Activated CD4-positive, alpha-beta T cell treated with anti-CD3 and anti-CD28 coated beads for 36 hours (primary cell): ENCODE measurements around the gene GPATCH4. TPM values are rescaled to one million over a fixed set of nuclear protein-coding genes. Genes with fewer than 3 reads are reported as not detected.

Experiments
- ATAC-seq: fragments of 200-7000 bp; cut with Tn5 transposase; one replicate; pipeline ENCODE4 v1.10.0; 2021; ENCODE audit warnings: mild to moderate bottlenecking, moderate library complexity
- CTCF ChIA-PET: fragments of 350-600 bp; sonication (Branson Sonifier 250); formaldehyde crosslinking; loops from one replicate; lab custom pipeline; 2021; ENCODE audit warnings: antibody characterized with exemption; lab: Charles Lee
- POLR2A ChIA-PET: fragments of 350-600 bp; sonication (Branson Sonifier 250); formaldehyde crosslinking; loops from one replicate; lab custom pipeline; 2021; ENCODE audit warnings: antibody characterized with exemption, inconsistent platforms; lab: Charles Lee
- DNase-seq: peaks from one replicate; pipeline ENCODE4 v3.0.0-alpha.2; 2020
- H3K27ac Mint-ChIP-seq: one replicate; pipeline ENCODE4 v1.8.0; 2021; ENCODE audit warnings: mixed read lengths
- H3K27me3 Mint-ChIP-seq: one replicate; pipeline ENCODE4 v1.8.0; 2021; ENCODE audit warnings: mixed read lengths
- H3K36me3 Mint-ChIP-seq: one replicate; pipeline ENCODE4 v1.8.0; 2021; ENCODE audit warnings: low read depth, mixed read lengths
- H3K4me1 Mint-ChIP-seq: one replicate; pipeline ENCODE4 v1.8.0; 2021; ENCODE audit warnings: mixed read lengths
- H3K4me3 Mint-ChIP-seq: one replicate; pipeline ENCODE4 v1.8.0; 2021; ENCODE audit warnings: mild to moderate bottlenecking, moderate library complexity, mixed read lengths
- H3K9me3 Mint-ChIP-seq: one replicate; pipeline ENCODE4 v1.8.0; 2021; ENCODE audit warnings: low read depth, mixed read lengths
- intact Hi-C, 2 experiments: fragments of 100-400 bp; cut with DNase I in 1 of 2; cut with micrococcal nuclease in 1 of 2; formaldehyde crosslinking; loops; one replicate each; pipeline versions ENCODE4 v1.14.2 to v1.15.1; 2022 to 2024; cut with DNase I, micrococcal nuclease
- total RNA-seq, 2 experiments: library from RNA; stranded (reverse); gene quantifications; one replicate each; pipeline ENCODE4 v1.2.3, GENCODE V29; 2021

GPATCH4 gene
- total RNA-seq, 2 experiments from 2014 or later: 38.5 to 48.7 TPM

DNA sequence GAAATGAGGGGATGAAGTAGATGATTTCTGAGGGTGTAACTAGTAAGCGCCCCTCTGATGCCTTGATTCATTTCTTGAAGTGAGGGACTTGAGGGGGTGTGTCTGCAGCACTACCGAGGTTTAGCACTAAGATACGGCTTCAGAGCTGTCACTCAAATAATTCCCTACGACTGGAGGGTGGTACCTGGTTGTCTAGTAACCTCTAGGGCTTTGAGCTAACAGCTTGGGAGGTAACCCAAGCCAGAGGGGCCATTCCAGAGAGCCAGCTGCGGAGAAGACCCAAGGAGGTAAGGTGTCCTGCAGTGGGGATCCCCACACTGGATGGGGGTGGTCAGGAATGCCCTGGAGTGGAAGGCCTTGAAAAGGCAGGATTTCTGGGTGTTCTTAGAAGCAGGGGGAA is 21.8 kb downstream of the GPATCH4 start, which contains the start of gene TTC24:
TTC24 (plus strand) TSS at position 252 of the 400 bp plus-strand sequence. CDS start 1,642 bp downstream, outside the sequence.
- peaks cover 3% of the 10 kb centered on the region for H3K27me3 Mint-ChIP-seq
- no peak within 1 kb of the TSS for H3K4me3 Mint-ChIP-seq
- intact Hi-C loops: no loop called here
- H3K4me1 Mint-ChIP-seq: peaks cover 27% of the 10 kb centered on the region
- H3K9me3 Mint-ChIP-seq: no peaks in the 10 kb centered on the region
- DNase-seq (no peak), ATAC-seq (no peak)
- H3K36me3 Mint-ChIP-seq: peaks cover 1% of the 10 kb centered on the region
- POLR2A ChIA-PET: no interaction called here
- CTCF ChIA-PET: interaction anchor here (0.7 to 3.4 kb wide), 6 partner anchors 9 to 120 kb away, joined by 3 to 19 read pairs (median 3); no protein-coding TSS in a partner anchor
- no peak within 1 kb of the TSS for H3K27ac Mint-ChIP-seq

DNA sequence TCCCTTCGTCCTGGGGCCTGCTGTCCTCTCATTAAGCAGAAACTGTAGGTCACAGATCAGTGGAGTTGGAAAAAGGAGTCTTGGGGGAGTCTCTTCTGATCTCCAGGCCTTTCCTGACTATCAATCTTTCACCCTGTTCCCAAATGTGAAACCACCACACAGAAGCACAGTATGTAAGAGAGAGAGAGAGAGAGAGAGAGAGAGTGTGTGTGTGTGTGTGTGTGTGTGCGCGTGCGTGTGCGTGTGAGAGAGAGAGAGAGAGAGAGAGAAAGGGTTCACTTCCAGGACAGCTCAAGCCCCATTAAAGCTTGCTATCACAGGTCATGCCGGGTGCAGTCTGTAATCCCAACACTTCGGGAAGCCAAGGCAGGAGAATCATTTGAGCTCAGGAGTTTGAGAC is 23.2 kb downstream of the GPATCH4 start:
- Mint-ChIP-seq H3K36me3 (no peaks in the 10 kb centered on the region), H3K4me1 (peaks cover 17% of the 10 kb centered on the region), H3K27me3 (peaks cover 8% of the 10 kb centered on the region), H3K27ac (no peak overlapping the region), H3K9me3 (no peaks in the 10 kb centered on the region), H3K4me3 (no peak overlapping the region)
- ATAC-seq: no peak
- POLR2A ChIA-PET: no interaction called here
- intact Hi-C loops: no loop called here
- CTCF ChIA-PET: interaction anchor here (0.5 to 1.2 kb wide), 2 partner anchors 15 to 27 kb away, joined by 3 read pairs; no protein-coding TSS in a partner anchor
- DNase-seq: no peak

DNA sequence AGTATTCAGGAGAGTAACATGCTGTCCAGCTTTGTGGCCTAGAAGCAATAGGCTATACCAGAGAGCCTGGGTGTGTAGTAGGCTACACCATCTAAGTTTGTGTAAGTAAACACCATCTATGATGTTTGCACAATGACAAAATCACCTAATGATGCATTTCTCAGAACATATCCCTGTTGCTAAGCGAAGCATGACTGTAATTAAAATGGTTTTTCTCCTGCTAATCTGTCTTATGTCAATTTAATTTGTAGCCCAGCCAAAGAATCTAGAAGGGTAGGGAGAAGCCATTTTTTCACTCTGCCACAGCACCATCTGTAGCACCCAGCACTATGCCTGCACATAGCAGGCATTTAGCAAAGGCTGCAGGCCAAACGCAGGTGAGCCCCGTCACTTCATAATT is 23.7 kb downstream of the GPATCH4 start:
- ChIA-PET POLR2A (no interaction called here), CTCF (interaction anchor here (0.6 kb wide), 1 partner anchor 127 kb away, joined by 3 read pairs; no protein-coding TSS in a partner anchor)
- no peak overlapping the region for H3K27ac Mint-ChIP-seq
- H3K4me3 Mint-ChIP-seq: no peak overlapping the region
- DNase-seq: no peak
- H3K9me3 Mint-ChIP-seq: no peaks in the 10 kb centered on the region
- ATAC-seq: no peak
- H3K36me3 Mint-ChIP-seq: no peaks in the 10 kb centered on the region
- intact Hi-C loops: no loop called here
- H3K27me3 Mint-ChIP-seq: peaks cover 13% of the 10 kb centered on the region
- H3K4me1 Mint-ChIP-seq: peaks cover 17% of the 10 kb centered on the region

DNA sequence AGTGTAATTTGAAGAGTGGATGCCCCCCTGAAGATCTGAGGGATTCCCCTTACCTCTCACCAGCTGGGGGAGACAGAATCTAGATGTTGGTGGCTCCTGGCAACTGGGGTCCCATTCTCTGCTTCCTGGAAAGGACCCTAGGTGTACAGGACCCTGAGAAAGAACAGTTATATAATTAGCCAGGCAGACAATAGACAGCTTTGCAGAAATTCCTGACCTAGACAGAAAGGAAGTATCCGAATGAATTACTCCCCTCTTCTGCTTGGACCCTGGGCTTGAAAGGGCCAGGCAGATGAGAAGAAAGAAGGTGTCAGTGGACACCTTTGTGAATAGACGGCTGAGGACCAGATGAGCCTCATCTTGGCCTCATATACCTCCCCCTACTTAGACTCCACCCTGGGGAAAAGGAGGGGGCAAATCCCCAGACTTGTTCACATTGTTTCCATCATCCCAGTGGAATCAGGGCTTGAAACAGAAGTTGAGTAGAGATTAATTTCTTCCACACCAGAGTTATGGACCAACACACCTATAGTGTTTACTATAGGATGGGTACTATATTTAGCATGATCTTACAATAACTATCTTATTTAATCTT is 27.1 kb downstream of the GPATCH4 start:
- H3K36me3 Mint-ChIP-seq: peaks cover 3% of the 10 kb centered on the region
- H3K4me1 Mint-ChIP-seq: peaks cover 22% of the 10 kb centered on the region
- ChIA-PET CTCF (interaction anchor here (1.4 kb wide), 1 partner anchor 17 kb away, joined by 3 read pairs; no protein-coding TSS in a partner anchor), POLR2A (interaction anchor here (0.6 kb wide), 1 partner anchor 207 kb away, joined by 3 read pairs; no protein-coding TSS in a partner anchor)
- intact Hi-C loops: no loop called here
- H3K27ac Mint-ChIP-seq: no peak overlapping the region
- DNase-seq: no peak
- H3K9me3 Mint-ChIP-seq: no peaks in the 10 kb centered on the region
- no peak for ATAC-seq
- H3K4me3 Mint-ChIP-seq: no peak overlapping the region
- peaks cover 32% of the 10 kb centered on the region for H3K27me3 Mint-ChIP-seq

DNA sequence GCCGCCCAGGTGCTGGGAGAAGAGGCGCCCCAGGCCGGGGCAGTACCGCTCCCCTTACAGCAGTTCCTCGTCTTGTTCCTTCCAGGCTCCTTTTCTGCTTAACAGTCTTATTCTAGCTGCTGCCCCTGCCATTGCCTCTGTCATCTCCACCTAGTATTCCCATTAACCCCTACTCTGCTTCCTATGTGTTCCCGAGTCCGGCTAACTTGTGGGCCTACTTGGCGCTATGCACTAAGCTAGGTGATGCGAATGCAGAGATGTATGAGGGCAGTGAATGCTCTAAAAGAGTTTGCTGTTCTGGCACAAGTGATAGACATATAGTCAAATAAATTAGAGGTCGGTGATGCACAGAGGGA is 28.6 kb downstream of the GPATCH4 start:
- Mint-ChIP-seq H3K4me3 (peak overlapping the region; percentile 89), H3K4me1 (peaks cover 22% of the 10 kb centered on the region), H3K9me3 (no peaks in the 10 kb centered on the region), H3K36me3 (peaks cover 3% of the 10 kb centered on the region), H3K27ac (peak overlapping the region; percentile 73), H3K27me3 (peaks cover 32% of the 10 kb centered on the region)
- intact Hi-C loops: loop anchor here in 1 of 2 experiments (1.0 to 2.0 kb wide), 2 partner anchors 68 to 116 kb away; no protein-coding TSS in a partner anchor
- DNase-seq (no peak), ATAC-seq (no peak)
- ChIA-PET POLR2A (no interaction called here), CTCF (interaction anchor here (0.6 kb wide), 1 partner anchor 551 kb away, joined by 3 read pairs; no protein-coding TSS in a partner anchor)

DNA sequence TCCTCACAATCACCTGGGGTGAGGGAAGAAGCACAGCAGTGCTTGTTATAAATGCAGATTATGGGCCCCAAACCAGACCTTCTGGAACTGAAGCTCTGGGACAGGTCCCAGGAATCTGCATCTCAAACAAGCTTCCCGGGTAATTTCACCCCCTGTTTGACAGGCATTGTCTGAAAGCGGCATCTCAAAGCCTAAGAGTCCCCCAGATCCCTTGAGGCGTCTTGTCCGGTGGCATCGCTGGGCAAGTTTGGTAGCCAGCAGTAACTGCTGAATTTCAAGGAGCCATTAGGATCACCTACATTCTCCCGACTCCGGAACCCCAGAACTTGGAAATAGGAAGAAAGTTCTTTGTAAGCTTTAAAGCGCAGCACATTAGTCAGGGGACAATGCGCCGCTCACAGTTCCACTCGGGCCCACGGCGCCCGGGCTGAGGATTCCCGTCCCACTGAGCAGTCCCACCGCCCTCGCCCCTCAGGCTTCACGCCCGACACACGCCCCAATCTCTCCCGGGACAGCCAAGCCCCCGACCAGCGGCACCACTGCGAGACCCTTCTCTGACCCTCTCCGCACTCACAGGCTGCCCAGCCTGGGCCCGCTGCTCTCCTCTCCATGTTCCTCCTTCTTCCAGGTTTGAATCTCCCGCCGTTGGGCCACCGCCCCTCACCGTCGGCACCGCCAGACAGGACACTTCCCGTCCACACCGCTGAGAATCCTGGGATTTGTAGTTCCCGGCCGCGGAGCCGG is 29.2 kb downstream of the GPATCH4 start, which contains the start of gene IQGAP3:
IQGAP3 (minus strand) TSS at position 647 of the 744 bp plus-strand sequence; CDS start at position 611, 36 bp downstream.
- Mint-ChIP-seq H3K36me3 (peaks cover 3% of the 10 kb centered on the region), H3K4me3 (peak within 1 kb of the TSS; percentile 89), H3K4me1 (peaks cover 22% of the 10 kb centered on the region), H3K27me3 (peaks cover 32% of the 10 kb centered on the region), H3K27ac (peak within 1 kb of the TSS; percentile 73), H3K9me3 (no peaks in the 10 kb centered on the region)
- ChIA-PET CTCF (interaction anchor here (0.6 to 2.9 kb wide), 3 partner anchors 9 to 87 kb away, joined by 3 to 19 read pairs (median 8); no protein-coding TSS in a partner anchor), POLR2A (no interaction called here)
- DNase-seq: peak; percentile 87
- peak; percentile 96 for ATAC-seq
- intact Hi-C loops: loop anchor here in 1 of 2 experiments (1.0 to 2.0 kb wide), 2 partner anchors 67 to 116 kb away; no protein-coding TSS in a partner anchor

DNA sequence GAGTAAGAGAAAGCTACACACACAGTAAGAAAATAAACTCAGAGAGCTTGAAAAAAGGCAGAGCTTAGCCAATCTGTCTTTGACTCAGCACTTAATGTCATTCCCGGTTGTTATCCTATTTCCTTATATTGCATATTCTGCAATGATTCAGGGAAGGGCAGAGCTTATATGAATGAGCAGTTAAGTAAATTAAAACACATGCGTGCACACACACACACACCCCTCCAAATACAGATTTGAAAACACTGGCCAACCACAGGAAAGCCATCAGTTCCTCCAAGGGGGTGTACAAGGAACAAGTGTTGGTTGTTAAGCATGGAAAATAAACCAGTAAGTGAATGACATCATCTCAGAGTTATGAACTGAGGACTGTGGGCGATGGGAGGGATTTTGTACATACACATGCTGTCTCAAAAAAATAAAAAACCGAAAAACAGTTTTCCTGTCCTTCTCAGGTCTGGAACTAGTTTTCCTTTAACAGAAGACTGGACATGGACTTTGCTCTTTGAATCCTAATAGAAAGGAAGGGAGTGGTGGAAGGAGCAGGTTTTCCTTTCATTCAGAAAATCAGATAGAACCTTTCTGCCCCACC is 29.9 kb downstream of the GPATCH4 start:
- Mint-ChIP-seq H3K4me3 (peak overlapping the region; percentile 89), H3K27ac (no peak overlapping the region), H3K27me3 (peaks cover 32% of the 10 kb centered on the region), H3K4me1 (peaks cover 22% of the 10 kb centered on the region), H3K36me3 (peaks cover 3% of the 10 kb centered on the region), H3K9me3 (no peaks in the 10 kb centered on the region)
- DNase-seq (peak; percentile 22), ATAC-seq (peak; percentile 37)
- POLR2A ChIA-PET: interaction anchor here (0.7 kb wide), 1 partner anchor 410 kb away, joined by 4 read pairs; no protein-coding TSS in a partner anchor
- intact Hi-C loops: no loop called here
- CTCF ChIA-PET: interaction anchor here (0.5 to 2.9 kb wide), 6 partner anchors 10 to 136 kb away, joined by 3 to 19 read pairs (median 3); no protein-coding TSS in a partner anchor

DNA sequence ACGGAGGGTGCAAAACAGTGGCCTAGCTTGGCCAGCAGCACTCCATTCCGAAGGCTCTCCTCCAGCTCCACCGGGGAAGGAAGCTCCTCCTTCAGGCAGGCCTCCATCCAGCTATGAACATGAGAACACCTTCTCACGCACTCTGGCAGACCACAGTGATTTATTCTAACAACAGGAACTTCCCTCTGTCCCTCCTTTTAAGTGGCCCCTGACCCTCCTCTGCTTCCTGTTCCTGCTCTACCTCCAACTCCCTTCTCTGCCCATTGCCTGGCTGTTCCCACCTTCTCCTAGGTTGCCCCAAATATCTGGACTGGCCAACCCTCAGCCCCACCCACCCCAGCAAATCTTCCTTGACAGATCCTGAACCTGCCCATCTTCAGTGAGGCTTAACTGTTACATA is 34.8 kb downstream of the GPATCH4 start:
- no peak overlapping the region for H3K4me3 Mint-ChIP-seq
- H3K27me3 Mint-ChIP-seq: peaks cover 10% of the 10 kb centered on the region
- no peaks in the 10 kb centered on the region for H3K9me3 Mint-ChIP-seq
- H3K36me3 Mint-ChIP-seq: no peaks in the 10 kb centered on the region
- ATAC-seq (no peak), DNase-seq (no peak)
- no peak overlapping the region for H3K27ac Mint-ChIP-seq
- ChIA-PET POLR2A (interaction anchor here (0.7 kb wide), 1 partner anchor 120 kb away, joined by 4 read pairs; no protein-coding TSS in a partner anchor), CTCF (interaction anchor here (1.2 kb wide), 1 partner anchor 14 kb away, joined by 3 read pairs; no protein-coding TSS in a partner anchor)
- H3K4me1 Mint-ChIP-seq: peaks cover 5% of the 10 kb centered on the region
- intact Hi-C loops: no loop called here

DNA sequence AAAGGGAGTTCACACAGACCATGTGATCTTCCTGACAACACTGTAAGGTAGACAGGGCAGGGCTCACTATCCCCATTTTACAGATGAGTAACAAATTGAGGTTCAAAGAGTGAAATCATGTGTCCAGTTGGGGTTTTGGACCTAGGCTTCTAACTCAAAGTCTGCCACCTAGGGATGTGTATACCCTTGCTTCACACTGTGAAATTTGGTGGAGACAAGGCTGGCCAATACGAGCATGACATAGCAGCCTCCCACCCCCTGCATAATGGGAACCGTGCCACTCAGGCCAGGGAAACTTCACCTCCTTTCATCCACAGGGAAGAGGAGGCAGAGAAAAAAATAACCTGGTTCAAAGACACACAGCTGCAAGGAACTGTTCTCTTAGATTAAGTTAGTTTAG is 35.8 kb downstream of the GPATCH4 start:
- Mint-ChIP-seq H3K27me3 (peaks cover 2% of the 10 kb centered on the region), H3K9me3 (no peaks in the 10 kb centered on the region), H3K27ac (no peak overlapping the region), H3K4me3 (no peak overlapping the region), H3K36me3 (no peaks in the 10 kb centered on the region), H3K4me1 (no peaks in the 10 kb centered on the region)
- ChIA-PET POLR2A (no interaction called here), CTCF (interaction anchor here (1.0 kb wide), 1 partner anchor 17 kb away, joined by 3 read pairs; no protein-coding TSS in a partner anchor)
- DNase-seq: no peak
- no peak for ATAC-seq
- intact Hi-C loops: no loop called here

DNA sequence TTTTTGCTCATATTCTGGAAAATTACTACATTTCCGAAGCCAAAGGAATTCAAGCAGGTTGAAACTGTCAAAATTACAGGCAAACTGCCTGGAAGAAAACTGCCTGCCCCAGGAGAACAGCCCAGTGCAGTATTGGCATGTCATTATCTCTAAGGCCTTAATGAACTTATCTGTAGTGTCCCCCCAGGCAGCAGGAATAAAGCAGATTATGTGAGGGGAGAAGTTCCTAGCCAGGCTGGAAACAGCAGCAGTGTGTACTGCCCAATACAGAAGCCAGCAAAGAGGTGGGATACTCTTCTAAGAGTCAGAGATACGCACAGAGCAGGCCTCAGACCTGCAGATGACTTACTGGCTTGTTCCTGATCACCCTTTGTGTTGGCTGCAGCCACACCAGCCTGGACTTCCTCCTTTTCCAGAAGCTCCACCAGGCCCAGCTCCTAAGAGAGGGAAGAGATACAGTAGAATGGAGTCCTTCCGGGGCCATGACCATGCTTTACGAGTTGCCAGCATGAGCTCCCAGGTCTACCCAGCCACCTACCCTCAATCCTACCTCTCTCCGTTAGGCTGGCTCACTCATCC is 40.6 kb downstream of the GPATCH4 start:
- ChIA-PET POLR2A (no interaction called here), CTCF (interaction anchor here (0.7 kb wide), 1 partner anchor 65 kb away, joined by 6 read pairs; no protein-coding TSS in a partner anchor)
- no peaks in the 10 kb centered on the region for H3K36me3 Mint-ChIP-seq
- H3K4me1 Mint-ChIP-seq: no peaks in the 10 kb centered on the region
- H3K27me3 Mint-ChIP-seq: no peaks in the 10 kb centered on the region
- intact Hi-C loops: no loop called here
- no peak overlapping the region for H3K27ac Mint-ChIP-seq
- DNase-seq: no peak
- H3K4me3 Mint-ChIP-seq: no peak overlapping the region
- H3K9me3 Mint-ChIP-seq: no peaks in the 10 kb centered on the region
- no peak for ATAC-seq
